DOHH2 (cell line): ENCODE results near the gene ALPK1.

ENCODE experiments used
- CTCF ChIP-seq: fragments of 200-600 bp; sonication (generic); IDR thresholded peaks from one replicate; pipeline ENCODE4 v1.5.1; 2014; ENCODE audit warnings: antibody characterized with exemption, mild to moderate bottlenecking, low read depth, low read length; ENCODE audit not compliant: poor library complexity, severe bottlenecking
- EZH2phosphoT487 ChIP-seq: fragments of 200-600 bp; sonication (generic); IDR thresholded peaks from 2 replicates; pipeline ENCODE4 v1.6.1; 2017; ENCODE audit warnings: borderline replicate concordance, mild to moderate bottlenecking, antibody characterized with exemption, low read length, moderate library complexity, mixed read lengths

- TF ChIP-seq CTCF (no peak), EZH2phosphoT487 (no peak)
These were observed 9.7 kb upstream of the ALPK1 start for GRCh38 chr4:112287258-112287989.
